Measurements from ENCODE around the gene GLT6D1.
"Not testable (repeated sequence)": the region's sequence is repeated elsewhere in the genome, so short reads cannot be mapped to it uniquely, and the experiment has no call there.

Gene GLT6D1

DNA sequence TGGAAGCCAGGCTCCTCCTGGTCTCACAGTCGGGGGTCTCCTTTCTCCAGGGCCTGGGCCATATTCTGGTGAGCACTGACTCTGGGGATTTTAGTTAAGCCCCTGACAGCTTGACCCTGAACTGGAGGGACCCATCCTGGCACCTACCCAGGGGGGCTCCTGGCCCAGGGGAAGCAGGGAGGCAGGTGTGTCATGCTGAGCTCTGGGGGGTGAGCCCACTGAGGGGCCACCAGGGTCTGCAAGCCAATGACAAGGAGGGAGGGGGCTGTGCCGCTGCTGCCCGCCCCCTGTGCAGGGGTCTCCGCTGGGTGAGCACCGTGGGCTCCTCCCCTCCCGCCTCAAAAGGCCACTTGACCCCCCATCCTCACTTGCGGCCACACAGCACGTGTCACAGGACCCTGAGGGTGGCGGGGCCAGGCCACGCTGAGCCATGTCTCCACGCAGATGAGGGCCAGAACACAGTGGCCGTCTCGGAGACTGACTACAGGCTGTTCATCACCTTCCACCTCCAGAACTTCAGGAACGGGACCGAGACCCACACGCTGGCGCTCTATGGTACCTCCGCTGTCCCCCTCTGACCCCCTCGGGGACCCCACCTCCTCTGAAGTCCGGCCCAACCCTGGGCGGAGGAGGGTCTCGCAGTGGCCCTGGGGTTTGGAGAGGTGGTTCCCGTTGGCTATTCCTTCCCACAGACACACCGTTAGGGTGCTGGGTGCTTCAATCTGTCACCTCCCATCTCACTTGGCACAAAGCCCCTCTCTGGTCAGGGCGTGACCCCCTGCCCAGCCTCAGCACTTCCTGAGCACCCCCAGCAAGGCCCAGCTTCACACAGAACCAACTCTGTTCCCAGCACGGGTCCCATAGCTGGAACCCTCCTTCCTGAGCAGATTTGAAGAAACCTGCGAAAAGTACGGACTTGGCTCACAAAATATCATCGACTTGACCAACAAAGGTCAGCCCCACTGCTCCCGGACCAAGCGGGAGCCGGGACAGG, 25.8 kb upstream of the GLT6D1 start:
- no peak for DNase-seq (ENCODE audit: low spot score)

GRCh38 chr9:135664266-135664665, 24.9 kb upstream of the GLT6D1 start:
- DNase-seq (ENCODE audit: low spot score) = no peak

DNA sequence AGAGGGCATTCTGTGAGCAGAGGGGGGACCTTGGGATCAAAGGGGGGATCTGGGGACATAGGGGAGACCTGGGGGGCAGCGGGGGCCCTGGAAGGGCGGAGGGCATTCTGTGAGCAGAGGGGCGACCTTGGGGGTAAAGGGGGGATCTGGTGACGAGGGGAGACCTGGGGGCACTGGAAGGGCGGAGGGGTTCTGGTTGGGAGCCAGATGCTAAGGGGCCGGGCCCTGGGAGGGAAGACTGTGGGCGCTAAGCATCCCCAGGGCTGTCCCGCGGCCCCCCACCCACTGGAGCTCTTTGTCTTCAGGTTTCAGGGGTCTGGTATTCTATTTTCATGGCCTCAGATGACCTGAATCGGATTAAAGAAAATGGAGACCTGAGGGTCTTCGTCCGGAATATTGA, 24.5 kb upstream of the GLT6D1 start:
- DNase-seq (ENCODE audit: low spot score) = no peak

- no peak for DNase-seq (ENCODE audit: low spot score)
Measured at GRCh38 chr9:135663451-135663770, 24.1 kb upstream of the GLT6D1 start.

DNA sequence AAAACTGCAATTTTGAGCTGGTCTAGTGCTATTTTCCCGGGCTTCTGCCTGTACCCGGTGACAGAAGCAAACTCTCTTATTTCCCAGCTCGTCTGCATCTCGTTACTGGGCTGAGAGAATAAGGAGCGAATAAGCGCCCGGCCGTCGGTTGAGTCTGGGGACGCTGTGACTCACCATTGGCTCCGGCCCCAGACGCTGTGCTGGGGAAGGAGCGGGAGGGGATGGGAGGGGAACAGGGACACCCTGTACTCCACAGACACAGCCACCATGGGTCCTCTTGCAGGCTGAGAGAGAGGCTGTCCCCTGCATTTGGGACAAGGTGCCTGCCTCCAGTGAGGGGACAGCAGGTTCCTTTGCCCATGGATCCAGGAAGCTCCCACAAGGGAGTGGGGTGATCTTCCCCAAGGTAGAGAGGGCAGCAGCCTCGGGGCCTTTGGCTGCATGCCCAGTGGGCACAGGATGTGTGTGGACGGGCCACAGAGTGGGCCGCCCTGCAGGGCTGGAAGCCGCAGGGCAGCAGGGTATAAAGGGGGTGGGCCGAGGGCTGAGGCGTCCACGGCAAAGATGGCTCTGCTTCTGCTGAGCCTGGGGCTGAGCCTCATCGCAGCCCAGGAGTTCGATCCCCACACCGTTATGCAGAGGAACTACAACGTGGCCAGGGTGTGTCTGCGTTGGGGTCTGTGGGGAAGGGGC, 23.6 kb upstream of the GLT6D1 start, which contains the start of gene LCN9:
LCN9 (plus strand) TSS at position 552 of the 693 bp plus-strand sequence; CDS start at position 565, 13 bp downstream.
- DNase-seq (ENCODE audit: low spot score) = no peak

GRCh38 chr9:135661816-135662560, 22.6 kb upstream of the GLT6D1 start:
- DNase-seq (ENCODE audit: low spot score) = no peak

DNA sequence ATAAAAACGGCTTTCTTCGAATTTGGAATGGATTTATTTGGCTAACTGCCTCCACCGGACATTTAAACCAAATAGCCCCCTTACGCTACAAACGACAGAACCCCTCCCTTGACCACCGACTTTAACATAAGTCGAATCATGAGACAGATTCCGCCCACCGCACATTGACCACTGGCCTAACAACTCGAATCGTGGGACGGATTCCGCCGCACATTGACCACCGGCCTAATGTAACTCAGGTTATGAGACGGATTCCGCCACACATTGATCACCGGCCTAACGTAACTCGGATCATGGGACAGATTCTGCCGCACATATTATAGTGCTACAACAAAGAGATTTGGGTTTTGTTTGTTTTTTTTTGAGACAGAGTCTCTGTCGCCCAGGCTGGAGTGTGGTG, 21.1 kb upstream of the GLT6D1 start:
- no peak for DNase-seq (ENCODE audit: low spot score)

GRCh38 chr9:135659252-135659651, 19.9 kb upstream of the GLT6D1 start:
- DNase-seq (ENCODE audit: low spot score) = no peak

- DNase-seq (ENCODE audit: low spot score) = no peak
Measured at GRCh38 chr9:135657416-135657815, 18.1 kb upstream of the GLT6D1 start.

GRCh38 chr9:135655317-135655716, 16.0 kb upstream of the GLT6D1 start:
- no peak for DNase-seq (ENCODE audit: low spot score)

- no peak for DNase-seq (ENCODE audit: low spot score)
Measured at GRCh38 chr9:135650408-135650807, 11.1 kb upstream of the GLT6D1 start.

- no peak for DNase-seq (ENCODE audit: low spot score)
Measured at GRCh38 chr9:135649508-135649907, 10.2 kb upstream of the GLT6D1 start.

DNA sequence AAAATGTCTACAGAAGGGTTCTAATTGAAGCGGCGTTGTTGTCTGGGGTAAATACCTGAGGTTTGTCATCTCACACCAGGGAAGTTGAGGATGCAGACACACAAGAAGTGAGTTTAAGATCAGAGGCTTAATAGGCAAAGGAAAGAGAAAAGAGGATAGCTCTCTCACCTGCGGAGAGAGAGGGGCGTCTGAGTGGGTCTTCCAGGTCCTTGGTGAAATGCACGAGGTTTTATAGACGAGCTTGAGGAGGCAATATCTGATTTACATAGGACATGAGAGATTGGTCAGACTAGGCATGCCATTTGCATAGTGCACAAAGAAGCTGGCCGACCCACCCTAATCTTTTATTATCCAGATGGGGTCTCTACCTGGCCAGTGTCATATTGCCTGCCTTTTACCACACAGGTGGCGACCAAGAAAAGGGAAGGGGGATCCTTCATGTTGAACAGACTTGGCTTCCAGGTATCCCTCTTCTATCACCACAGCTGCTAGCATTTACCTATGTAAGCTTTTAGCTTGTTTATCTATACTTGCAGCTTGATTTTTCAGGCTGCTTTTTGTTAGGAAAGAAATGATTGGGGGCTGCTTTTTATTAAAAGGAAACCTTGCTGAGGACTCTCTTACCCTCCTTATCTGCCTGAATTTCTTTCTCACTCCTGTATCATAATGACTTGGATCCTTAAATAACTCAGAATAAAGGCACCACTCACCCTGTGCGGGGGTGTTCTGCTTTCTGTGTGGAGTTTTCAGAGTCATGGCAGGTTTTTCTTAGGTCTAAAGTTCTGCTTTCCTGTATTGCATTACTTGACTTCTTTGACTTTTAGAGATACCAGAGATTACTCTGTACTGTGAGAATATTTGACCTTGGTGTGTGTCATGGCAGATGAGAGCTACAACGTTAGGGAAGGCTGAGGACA, 9.4 kb upstream of the GLT6D1 start:
- DNase-seq (ENCODE audit: low spot score) = no peak

- DNase-seq (ENCODE audit: low spot score) = no peak
Measured at GRCh38 chr9:135647884-135648283, 8.5 kb upstream of the GLT6D1 start.

DNA sequence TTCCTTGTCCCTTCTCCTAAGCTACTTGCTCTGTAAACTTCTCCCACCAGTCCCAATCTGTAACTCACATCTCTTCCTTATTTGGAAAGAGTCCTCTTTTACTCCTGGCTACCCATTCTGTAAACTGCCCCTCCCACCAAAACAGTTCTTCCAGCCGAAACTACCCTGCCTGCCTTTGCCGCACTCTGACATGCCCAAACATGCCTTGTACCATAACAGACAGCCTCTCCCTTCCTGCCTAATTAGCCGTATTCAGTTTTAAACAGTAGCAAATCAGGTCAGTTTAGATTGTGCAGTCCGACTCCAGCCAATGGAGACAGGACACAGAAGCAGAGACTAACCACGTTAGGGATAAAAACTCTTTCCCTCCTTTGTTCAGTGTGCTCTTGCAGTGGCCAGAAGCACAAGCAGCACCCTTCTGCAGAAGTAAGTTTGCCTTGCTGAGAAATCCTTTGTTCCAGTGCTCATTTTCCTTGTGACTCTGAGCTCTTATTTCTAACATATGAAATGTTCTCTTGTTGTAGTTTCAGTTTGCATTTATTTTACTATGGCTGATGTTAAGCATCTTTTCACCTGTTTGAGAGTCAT, 5.4 kb upstream of the GLT6D1 start:
- DNase-seq (ENCODE audit: low spot score) = no peak

DNA sequence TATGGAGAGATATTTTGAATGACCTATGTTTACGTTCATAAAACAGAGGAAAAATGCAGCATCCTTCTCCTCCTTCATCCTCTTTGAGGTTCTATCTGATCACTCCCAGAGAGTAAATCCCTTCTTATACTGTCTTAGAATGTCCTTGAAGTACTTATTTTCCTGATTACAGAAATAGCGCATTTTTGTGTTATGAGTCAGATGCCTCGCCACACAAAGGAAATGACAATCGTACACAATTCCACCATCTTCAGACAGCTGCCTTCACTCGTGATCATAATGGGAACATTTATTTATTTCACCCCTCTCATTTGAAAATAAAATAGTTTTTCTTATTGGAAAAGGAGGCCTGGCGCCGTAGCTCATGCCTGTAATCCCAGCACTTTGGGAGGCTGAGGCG, 2.4 kb upstream of the GLT6D1 start:
- no peak for DNase-seq (ENCODE audit: low spot score)

DNA sequence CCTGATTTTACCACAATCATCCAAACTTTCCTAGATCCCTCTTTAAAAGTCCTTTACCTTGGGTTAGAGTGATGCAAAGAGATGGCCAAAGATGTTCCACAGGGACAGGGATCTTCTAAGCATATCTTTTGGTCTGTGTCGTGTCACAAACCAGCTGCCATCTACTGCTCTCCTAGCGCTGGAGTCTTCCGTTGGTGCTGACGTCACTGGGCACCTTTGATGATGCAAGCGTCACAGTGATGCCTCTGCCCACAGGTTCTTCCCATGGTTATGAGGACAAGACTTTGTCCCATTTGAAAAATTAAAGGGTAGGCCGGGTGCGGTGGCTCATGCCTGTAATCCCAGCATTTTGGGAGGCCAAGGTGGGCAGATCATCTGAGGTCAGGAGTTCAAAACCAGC, 1.7 kb upstream of the GLT6D1 start:
- DNase-seq (ENCODE audit: low spot score) = no peak

DNA sequence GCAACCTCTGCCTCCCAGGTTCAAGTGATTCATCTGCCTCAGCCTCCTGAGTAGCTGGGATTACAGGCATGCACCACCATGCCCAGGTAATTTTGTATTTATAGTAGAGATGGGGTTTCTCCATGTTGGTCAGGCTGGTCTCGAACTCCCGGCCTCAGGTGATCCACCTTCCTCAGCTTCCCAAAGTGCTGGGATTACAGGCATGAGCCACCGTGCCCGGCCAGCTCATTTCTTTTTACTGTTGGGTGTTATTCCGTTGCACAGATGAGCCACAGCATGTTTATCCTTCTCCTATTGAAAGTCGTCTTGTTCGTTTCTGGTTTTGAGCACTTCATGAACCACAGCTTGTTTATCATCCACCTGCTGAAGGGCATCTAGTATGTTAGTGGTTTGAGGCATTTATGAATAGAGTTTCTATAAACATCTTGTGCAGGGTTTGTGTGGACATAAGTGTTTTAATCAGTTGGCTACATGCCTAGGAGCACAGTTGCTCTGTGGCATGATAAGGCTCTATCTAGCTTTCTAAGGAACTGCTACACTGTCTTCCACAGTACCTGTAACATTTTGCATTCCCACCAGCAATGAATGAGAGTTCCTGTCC, 2.3 kb downstream of the GLT6D1 start:
- not testable (repeated sequence) for DNase-seq (ENCODE audit: low spot score)

GRCh38 chr9:135632841-135633240, 6.5 kb downstream of the GLT6D1 start:
- no peak for DNase-seq (ENCODE audit: low spot score)

GRCh38 chr9:135624282-135624681, 15.1 kb downstream of the GLT6D1 start:
- DNase-seq (ENCODE audit: low spot score) = no peak

All from germinal center (tissue), 1 donor.